ENCODE results near the gene GSK3A. TPM values are rescaled to one million over a fixed set of nuclear protein-coding genes. Genes with fewer than 3 reads are reported as not detected.

The GSK3A gene
- total and polyA plus RNA-seq, 9 donors, result 11.6 to 51.6 (median 42.7) TPM

GRCh38 chr19:42235181-42235580 lies 7.2 kb downstream of the GSK3A start:
- H3K4me1 ChIP-seq (ENCODE audit: control insufficient read depth, insufficient read depth, low read length), result no peaks in the 10 kb centered on the region
- H3K4me3 ChIP-seq (ENCODE audit: low read length), result no peak overlapping the region
- no peaks in the 10 kb centered on the region for H3K9me3 ChIP-seq (replicated peaks; ENCODE audit: control insufficient read depth, low read depth, low read length)
- no peak for DNase-seq
- WGBS (ENCODE audit: insufficient coverage), result 87% methylated on average over 3 of the region's 5 CpGs
- H3K27me3 ChIP-seq (ENCODE audit: control insufficient read depth, insufficient read depth, low read length), result no peaks in the 10 kb centered on the region
- peaks cover 81% of the 10 kb centered on the region for H3K36me3 ChIP-seq (ENCODE audit: control insufficient read depth, insufficient read depth, low read length)
- no peak overlapping the region for H3K27ac ChIP-seq (ENCODE audit: low read length)

DNA sequence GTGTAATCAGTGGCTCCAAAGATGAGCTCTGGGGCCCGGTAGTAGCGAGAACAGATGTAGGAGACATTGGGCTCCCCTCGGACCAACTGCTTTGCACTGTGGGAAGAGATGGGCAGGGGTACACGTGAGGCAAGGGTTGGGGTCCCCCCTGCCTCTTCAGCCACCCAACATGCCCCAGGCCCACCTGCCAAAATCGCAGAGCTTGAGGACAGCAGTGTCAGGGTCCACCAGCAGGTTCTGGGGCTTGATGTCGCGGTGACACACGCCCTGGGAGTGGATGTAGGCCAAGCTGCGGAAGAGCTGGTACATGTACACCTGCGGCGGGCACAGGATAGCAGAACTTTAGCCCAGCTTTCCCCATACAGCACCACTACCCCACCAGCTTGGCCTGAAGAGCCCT lies 8.0 kb downstream of the GSK3A start:
- no peak for DNase-seq
- peaks cover 82% of the 10 kb centered on the region for H3K36me3 ChIP-seq (ENCODE audit: control insufficient read depth, insufficient read depth, low read length)
- H3K27ac ChIP-seq (ENCODE audit: low read length), result no peak overlapping the region
- H3K4me3 ChIP-seq (ENCODE audit: low read length), result no peak overlapping the region
- H3K27me3 ChIP-seq (ENCODE audit: control insufficient read depth, insufficient read depth, low read length), result no peaks in the 10 kb centered on the region
- H3K4me1 ChIP-seq (ENCODE audit: control insufficient read depth, insufficient read depth, low read length), result peaks cover 7% of the 10 kb centered on the region
- 100% methylated on average over 6 of the region's 11 CpGs for WGBS (ENCODE audit: insufficient coverage)
- H3K9me3 ChIP-seq (replicated peaks; ENCODE audit: control insufficient read depth, low read depth, low read length), result no peaks in the 10 kb centered on the region

GRCh38 chr19:42233678-42234292 lies 8.6 kb downstream of the GSK3A start:
- Histone ChIP-seq H3K27ac (ENCODE audit: low read length) (no peak overlapping the region), H3K4me3 (ENCODE audit: low read length) (no peak overlapping the region), H3K36me3 (ENCODE audit: control insufficient read depth, insufficient read depth, low read length) (peaks cover 82% of the 10 kb centered on the region), H3K9me3 (replicated peaks; ENCODE audit: control insufficient read depth, low read depth, low read length) (no peaks in the 10 kb centered on the region), H3K27me3 (ENCODE audit: control insufficient read depth, insufficient read depth, low read length) (no peaks in the 10 kb centered on the region), H3K4me1 (ENCODE audit: control insufficient read depth, insufficient read depth, low read length) (peaks cover 8% of the 10 kb centered on the region)
- WGBS (ENCODE audit: insufficient coverage), result 92% methylated on average over 3 of the region's 6 CpGs
- no peak for DNase-seq

GRCh38 chr19:42233106-42233505 lies 9.3 kb downstream of the GSK3A start:
- no peaks in the 10 kb centered on the region for H3K27me3 ChIP-seq (ENCODE audit: control insufficient read depth, insufficient read depth, low read length)
- 94% methylated on average over 2 of the region's 7 CpGs for WGBS (ENCODE audit: insufficient coverage)

GRCh38 chr19:42232435-42232834 lies 10.0 kb downstream of the GSK3A start:
- H3K9me3 ChIP-seq (replicated peaks; ENCODE audit: control insufficient read depth, low read depth, low read length), result no peaks in the 10 kb centered on the region
- no peak for DNase-seq
- 91% methylated on average over 7 of the region's 10 CpGs for WGBS (ENCODE audit: insufficient coverage)
- H3K36me3 ChIP-seq (ENCODE audit: control insufficient read depth, insufficient read depth, low read length), result peaks cover 90% of the 10 kb centered on the region
- no peak overlapping the region for H3K4me3 ChIP-seq (ENCODE audit: low read length)
- H3K27me3 ChIP-seq (ENCODE audit: control insufficient read depth, insufficient read depth, low read length), result no peaks in the 10 kb centered on the region
- H3K4me1 ChIP-seq (ENCODE audit: control insufficient read depth, insufficient read depth, low read length), result peaks cover 8% of the 10 kb centered on the region
- no peak overlapping the region for H3K27ac ChIP-seq (ENCODE audit: low read length)

More at GRCh38 chr19:42233106-42233505, 9.3 kb downstream of the GSK3A start:
- no peak overlapping the region for H3K4me3 ChIP-seq (ENCODE audit: low read length)
- no peak for DNase-seq
- peaks cover 88% of the 10 kb centered on the region for H3K36me3 ChIP-seq (ENCODE audit: control insufficient read depth, insufficient read depth, low read length)
- H3K9me3 ChIP-seq (replicated peaks; ENCODE audit: control insufficient read depth, low read depth, low read length), result no peaks in the 10 kb centered on the region
- peaks cover 8% of the 10 kb centered on the region for H3K4me1 ChIP-seq (ENCODE audit: control insufficient read depth, insufficient read depth, low read length)
- H3K27ac ChIP-seq (ENCODE audit: low read length), result no peak overlapping the region

- Histone ChIP-seq H3K27me3 (ENCODE audit: control insufficient read depth, insufficient read depth, low read length) (no peaks in the 10 kb centered on the region), H3K9me3 (replicated peaks; ENCODE audit: control insufficient read depth, low read depth, low read length) (no peaks in the 10 kb centered on the region), H3K36me3 (ENCODE audit: control insufficient read depth, insufficient read depth, low read length) (peaks cover 92% of the 10 kb centered on the region), H3K4me3 (ENCODE audit: low read length) (no peak overlapping the region), H3K4me1 (ENCODE audit: control insufficient read depth, insufficient read depth, low read length) (peaks cover 8% of the 10 kb centered on the region), H3K27ac (ENCODE audit: low read length) (no peak overlapping the region)
- no peak for DNase-seq
- no CpG with 5 or more reads among the region's 4 CpGs for WGBS (ENCODE audit: insufficient coverage)
These were observed 11.8 kb downstream of the GSK3A start for GRCh38 chr19:42230571-42230970.

DNA sequence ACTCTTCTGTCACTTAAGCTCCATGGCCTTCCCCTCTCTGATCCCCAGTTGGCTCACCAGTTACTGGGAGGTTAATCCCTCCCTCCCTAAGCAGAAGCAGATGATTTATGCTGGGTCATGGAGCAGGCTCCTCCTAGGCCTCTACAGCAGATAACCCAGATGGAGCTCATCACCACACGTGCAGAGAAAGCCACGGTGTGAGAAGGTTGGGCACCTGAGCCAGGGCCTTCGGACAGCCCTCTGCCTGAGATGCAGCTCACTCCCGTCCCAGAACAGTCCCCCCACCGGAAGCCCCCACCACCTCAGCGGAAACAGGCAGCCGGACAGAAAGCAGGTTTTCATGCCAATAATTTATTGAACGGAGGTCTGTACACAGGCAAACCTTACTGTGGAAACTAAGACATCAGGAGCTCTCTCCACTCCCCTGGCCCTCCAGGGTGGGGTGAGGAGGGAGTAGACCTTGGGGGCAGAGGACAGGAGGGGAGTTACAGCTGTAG lies 12.5 kb downstream of the GSK3A start:
- WGBS (ENCODE audit: insufficient coverage), result 34% methylated on average over 3 of the region's 8 CpGs
- Histone ChIP-seq H3K4me3 (ENCODE audit: low read length) (no peak overlapping the region), H3K4me1 (ENCODE audit: control insufficient read depth, insufficient read depth, low read length) (peaks cover 8% of the 10 kb centered on the region), H3K9me3 (replicated peaks; ENCODE audit: control insufficient read depth, low read depth, low read length) (no peaks in the 10 kb centered on the region), H3K27me3 (ENCODE audit: control insufficient read depth, insufficient read depth, low read length) (no peaks in the 10 kb centered on the region), H3K36me3 (ENCODE audit: control insufficient read depth, insufficient read depth, low read length) (peaks cover 92% of the 10 kb centered on the region), H3K27ac (ENCODE audit: low read length) (no peak overlapping the region)
- no peak for DNase-seq

- H3K4me1 ChIP-seq (ENCODE audit: control insufficient read depth, insufficient read depth, low read length), result peaks cover 8% of the 10 kb centered on the region
- no peaks in the 10 kb centered on the region for H3K9me3 ChIP-seq (replicated peaks; ENCODE audit: control insufficient read depth, low read depth, low read length)
- H3K36me3 ChIP-seq (ENCODE audit: control insufficient read depth, insufficient read depth, low read length), result peaks cover 92% of the 10 kb centered on the region
- DNase-seq, result no peak
- 30% methylated on average over 1 of the region's 4 CpGs for WGBS (ENCODE audit: insufficient coverage)
- H3K27ac ChIP-seq (ENCODE audit: low read length), result no peak overlapping the region
- no peaks in the 10 kb centered on the region for H3K27me3 ChIP-seq (ENCODE audit: control insufficient read depth, insufficient read depth, low read length)
- H3K4me3 ChIP-seq (ENCODE audit: low read length), result no peak overlapping the region
These were observed 13.0 kb downstream of the GSK3A start for GRCh38 chr19:42229301-42229854.

GRCh38 chr19:42228641-42229040 lies 13.8 kb downstream of the GSK3A start:
- Histone ChIP-seq H3K4me1 (ENCODE audit: control insufficient read depth, insufficient read depth, low read length) (peaks cover 8% of the 10 kb centered on the region), H3K36me3 (ENCODE audit: control insufficient read depth, insufficient read depth, low read length) (peaks cover 87% of the 10 kb centered on the region), H3K27me3 (ENCODE audit: control insufficient read depth, insufficient read depth, low read length) (no peaks in the 10 kb centered on the region), H3K9me3 (replicated peaks; ENCODE audit: control insufficient read depth, low read depth, low read length) (no peaks in the 10 kb centered on the region), H3K27ac (ENCODE audit: low read length) (no peak overlapping the region), H3K4me3 (ENCODE audit: low read length) (no peak overlapping the region)
- no peak for DNase-seq
- WGBS (ENCODE audit: insufficient coverage), result 92% methylated on average over 2 of the region's 4 CpGs

- H3K4me1 ChIP-seq (ENCODE audit: control insufficient read depth, insufficient read depth, low read length), result peaks cover 8% of the 10 kb centered on the region
- no peaks in the 10 kb centered on the region for H3K9me3 ChIP-seq (replicated peaks; ENCODE audit: control insufficient read depth, low read depth, low read length)
- no peak overlapping the region for H3K4me3 ChIP-seq (ENCODE audit: low read length)
- peaks cover 80% of the 10 kb centered on the region for H3K36me3 ChIP-seq (ENCODE audit: control insufficient read depth, insufficient read depth, low read length)
- no peak overlapping the region for H3K27ac ChIP-seq (ENCODE audit: low read length)
- no peaks in the 10 kb centered on the region for H3K27me3 ChIP-seq (ENCODE audit: control insufficient read depth, insufficient read depth, low read length)
- WGBS (ENCODE audit: insufficient coverage), result no CpG with 5 or more reads among the region's 1 CpG
- no peak for DNase-seq
These were observed 15.5 kb downstream of the GSK3A start for GRCh38 chr19:42226886-42227285.
